GM23338 (cell line): ENCODE results near the gene CLSTN1. TPM values are rescaled to one million over a fixed set of nuclear protein-coding genes. Genes with fewer than 3 reads are reported as not detected.
"Not testable (repeated sequence)": the region's sequence is repeated elsewhere in the genome, so short reads cannot be mapped to it uniquely, and the experiment has no call there.

ENCODE experiments used
- ATAC-seq: fragments of 200-7000 bp; cut with Tn5 transposase; 3 replicates; pipeline ENCODE4 v1.9.1; 2020
- DNase-seq: peaks from one replicate; pipeline ENCODE4 v3.0.0-alpha.2; 2015; ENCODE audit warnings: low spot score
- H2AFZ ChIP-seq: fragments of 200-600 bp; sonication (generic); 2 replicates; pipeline ENCODE4 v1.8.0; 2016; ENCODE audit warnings: antibody characterized with exemption, mild to moderate bottlenecking, moderate library complexity
- H3F3A ChIP-seq: fragments of 200-600 bp; sonication (generic); replicated peaks from 2 replicates; pipeline ENCODE4 v1.8.0; 2017; ENCODE audit warnings: antibody characterized with exemption, mixed run types, low read depth
- H3K27ac ChIP-seq: fragments of 200-600 bp; sonication (generic); 2 replicates; pipeline ENCODE4 v1.6.1; 2016; ENCODE audit warnings: low read depth
- H3K27me3 ChIP-seq: fragments of 200-600 bp; sonication (generic); 2 replicates; pipeline ENCODE4 v1.8.0; 2016; ENCODE audit warnings: mild to moderate bottlenecking, mixed run types, moderate library complexity; ENCODE audit not compliant: insufficient read depth
- H3K36me3 ChIP-seq: fragments of 200-600 bp; sonication (generic); 2 replicates; pipeline ENCODE4 v1.8.0; 2016; ENCODE audit warnings: mild to moderate bottlenecking; ENCODE audit not compliant: insufficient read depth
- H3K4me1 ChIP-seq: fragments of 200-600 bp; sonication (generic); 2 replicates; pipeline ENCODE4 v1.8.0; 2016; ENCODE audit warnings: mild to moderate bottlenecking, moderate library complexity; ENCODE audit not compliant: insufficient read depth
- H3K4me2 ChIP-seq: fragments of 200-600 bp; sonication (generic); 2 replicates; pipeline ENCODE4 v1.7.1; 2017; ENCODE audit warnings: mixed run types
- H3K4me3 ChIP-seq: fragments of 200-600 bp; sonication (generic); 2 replicates; pipeline ENCODE4 v1.6.1; 2016; ENCODE audit warnings: mixed run types
- H3K79me2 ChIP-seq: fragments of 200-600 bp; sonication (generic); replicated peaks from 2 replicates; pipeline ENCODE4 v1.8.0; 2017; ENCODE audit warnings: mild to moderate bottlenecking; ENCODE audit not compliant: insufficient read depth
- H3K9me2 ChIP-seq: fragments of 200-600 bp; sonication (generic); 2 replicates; pipeline ENCODE4 v1.8.0; 2017; ENCODE audit not compliant: insufficient read depth
- H4K20me1 ChIP-seq: fragments of 200-600 bp; sonication (generic); replicated peaks from 2 replicates; pipeline ENCODE4 v1.8.0; 2017; ENCODE audit warnings: mild to moderate bottlenecking; ENCODE audit not compliant: insufficient read depth
- H3K27ac Mint-ChIP-seq: 2 replicates; pipeline ENCODE4 v1.8.0; 2020; ENCODE audit warnings: inconsistent platforms, mild to moderate bottlenecking, moderate library complexity, mixed read lengths
- H3K27me3 Mint-ChIP-seq: 3 replicates; pipeline ENCODE4 v1.8.0; 2022; ENCODE audit warnings: low read depth, mild to moderate bottlenecking, moderate library complexity, mixed read lengths, inconsistent platforms; ENCODE audit not compliant: insufficient read depth, poor library complexity
- H3K36me3 Mint-ChIP-seq: 3 replicates; pipeline ENCODE4 v1.8.0; 2021; ENCODE audit warnings: low read depth, mild to moderate bottlenecking, inconsistent platforms, moderate library complexity, mixed read lengths
- H3K4me1 Mint-ChIP-seq: 3 replicates; pipeline ENCODE4 v1.8.0; 2020; ENCODE audit warnings: mild to moderate bottlenecking, inconsistent platforms, mixed read lengths
- H3K4me3 Mint-ChIP-seq: 3 replicates; pipeline ENCODE4 v1.8.0; 2021; ENCODE audit warnings: moderate library complexity, mild to moderate bottlenecking, inconsistent platforms, mixed read lengths
- H3K9me3 Mint-ChIP-seq: 3 replicates; pipeline ENCODE4 v1.8.0; 2020; ENCODE audit warnings: moderate library complexity, mild to moderate bottlenecking, inconsistent platforms, mixed read lengths
- CREB1 ChIP-seq: fragments of 250-450 bp; sonication (Bioruptor Pico); IDR thresholded peaks from 2 replicates; pipeline ENCODE4 v1.5.0; 2020; ENCODE audit warnings: low read depth, mild to moderate bottlenecking, moderate library complexity
- ETS1 ChIP-seq: IDR thresholded peaks from 2 replicates; pipeline ENCODE4 v1.6.1; 2016; ENCODE audit warnings: antibody characterized with exemption
- JUNB ChIP-seq: IDR thresholded peaks from one replicate; pipeline ENCODE4 v1.6.1; 2016; ENCODE audit warnings: antibody characterized with exemption; ENCODE audit not compliant: unreplicated experiment
- POLR2AphosphoS5 ChIP-seq: IDR thresholded peaks from 2 replicates; pipeline ENCODE4 v1.6.1; 2016; ENCODE audit warnings: antibody characterized with exemption, low read depth
- REST ChIP-seq: IDR thresholded peaks from one replicate; pipeline ENCODE4 v1.6.1; 2018; ENCODE audit warnings: antibody characterized with exemption; ENCODE audit not compliant: unreplicated experiment
- ZNF114 ChIP-seq: fragments of 250-450 bp; sonication (Bioruptor Pico); IDR thresholded peaks from 2 replicates; pipeline ENCODE4 v1.5.0; 2020; ENCODE audit warnings: mild to moderate bottlenecking, moderate library complexity
- ZNF462 ChIP-seq: fragments of 250-450 bp; sonication (Bioruptor Pico); IDR thresholded peaks from 2 replicates; pipeline ENCODE4 v1.5.0; 2020; ENCODE audit warnings: mild to moderate bottlenecking, moderate library complexity
- polyA plus RNA-seq: library from polyadenylated mRNA; unstranded; fragments of >200 nt; fragmentation: Nextera tagmentation; extraction: Ambion mirVana; gene quantifications from 2 replicates; pipeline ENCODE4 v1.2.1, GENCODE V29; 2016
- total RNA-seq: library from RNA; depleted of rRNA; stranded (reverse); fragments of >200 nt; shearing (Covaris generic); gene quantifications from 2 replicates; pipeline ENCODE4 v1.2.3, GENCODE V29; 2014

Gene CLSTN1
- total and polyA plus RNA-seq, 2 experiments from 2014 or later, result 38.5 to 66.2 TPM

- no peak for TF ChIP-seq ZNF462 (CRISPR knock-in tag)
These were observed 74.4 kb downstream of the CLSTN1 start (continued) for GRCh38 chr1:9749361-9749760.

- H3K4me2 ChIP-seq, ATAC-seq, H3K9me2 ChIP-seq, H3K4me1 ChIP-seq, DNase-seq, H3K27me3 Mint-ChIP-seq, H3K4me1 Mint-ChIP-seq, H4K20me1 ChIP-seq, H3K9me3 Mint-ChIP-seq, H3K4me3 ChIP-seq, H3K27ac ChIP-seq, H3K79me2 ChIP-seq, H3K27me3 ChIP-seq, H3K4me3 Mint-ChIP-seq, H3K27ac Mint-ChIP-seq, H2AFZ ChIP-seq: not testable (repeated sequence)
- Histone ChIP-seq H3K36me3 (peaks cover 24% of the 10 kb centered on the region; the same call in 1 of the 2 replicates), H3F3A (0 out of 2 replicates have a peak, but pooled peaks cover 11% of the 10 kb centered on the region)
- peaks cover 59% of the 10 kb centered on the region for H3K36me3 Mint-ChIP-seq
These were observed 75.4 kb downstream of the CLSTN1 start for GRCh38 chr1:9748391-9748790.

- Histone ChIP-seq H3K36me3 (peaks cover 30% of the 10 kb centered on the region; the same call in 1 of the 2 replicates), H2AFZ (no peak overlapping the region), H3K4me2 (no peak overlapping the region), H3K4me1 (no peaks in the 10 kb centered on the region), H3K9me2 (no peaks in the 10 kb centered on the region), H3K79me2 (no peaks in the 10 kb centered on the region), H3F3A (0 out of 2 replicates have a peak, but pooled peaks cover 11% of the 10 kb centered on the region), H3K27me3 (no peaks in the 10 kb centered on the region), H4K20me1 (peaks cover 8% of the 10 kb centered on the region), H3K4me3 (no peak overlapping the region), H3K27ac (no peak overlapping the region)
- H3K9me3 Mint-ChIP-seq, result no peaks in the 10 kb centered on the region
- H3K36me3 Mint-ChIP-seq, result peaks cover 66% of the 10 kb centered on the region
- ATAC-seq (no peak), DNase-seq (no peak)
- H3K4me3 Mint-ChIP-seq, result no peak overlapping the region
- peaks cover 2% of the 10 kb centered on the region for H3K27me3 Mint-ChIP-seq
- H3K4me1 Mint-ChIP-seq, result no peaks in the 10 kb centered on the region
- no peak overlapping the region for H3K27ac Mint-ChIP-seq
- TF ChIP-seq POLR2AphosphoS5, result no peak
- no peak for TF ChIP-seq ETS1
- TF ChIP-seq JUNB, result no peak
- TF ChIP-seq CREB1 (CRISPR knock-in tag), result no peak
- TF ChIP-seq ZNF114 (CRISPR knock-in tag), result no peak
- TF ChIP-seq REST, result no peak
These were observed 77.1 kb downstream of the CLSTN1 start for GRCh38 chr1:9746651-9747050.
